Activated effector memory CD4-positive, alpha-beta T cell treated with Interleukin-2 at 50 U/mL for 16 hours (primary cell): ENCODE results near the gene ACSL6.
A peak's percentile ranks its signal among the peaks of the same experiment; 100 is the strongest.

ENCODE experiments used
- DNase-seq: peaks from one replicate; pipeline ENCODE4 v3.0.0-alpha.2; 2020

Gene ACSL6

GRCh38 chr5:132013711-132014110 is 2.3 kb upstream of the ACSL6 start:
- DNase-seq, result no peak

GRCh38 chr5:132013006-132013689 is 1.7 kb upstream of the ACSL6 start:
- DNase-seq, result no peak

- no peak for DNase-seq
These were observed 1.0 kb upstream of the ACSL6 start for GRCh38 chr5:132012371-132013005.

- no peak for DNase-seq
These were observed 353 bp downstream of the ACSL6 start for GRCh38 chr5:132010989-132011621.

GRCh38 chr5:132010645-132010988 is 841 bp downstream of the ACSL6 start:
- no peak for DNase-seq

GRCh38 chr5:132009706-132010405 is 1.6 kb downstream of the ACSL6 start:
- no peak for DNase-seq

- no peak for DNase-seq
These were observed 2.3 kb downstream of the ACSL6 start for GRCh38 chr5:132008961-132009680.

- DNase-seq, result no peak
These were observed 3.3 kb downstream of the ACSL6 start for GRCh38 chr5:132008163-132008473.

GRCh38 chr5:132007399-132008162 is 3.9 kb downstream of the ACSL6 start:
- peak; percentile 54 for DNase-seq

- DNase-seq, result no peak
These were observed 4.9 kb downstream of the ACSL6 start for GRCh38 chr5:132006331-132007120.

GRCh38 chr5:132005591-132005990 is 5.9 kb downstream of the ACSL6 start:
- no peak for DNase-seq

GRCh38 chr5:132003982-132004381 is 7.5 kb downstream of the ACSL6 start:
- no peak for DNase-seq

- DNase-seq, result no peak
These were observed 8.2 kb downstream of the ACSL6 start for GRCh38 chr5:132003170-132003744.

- DNase-seq, result no peak
These were observed 8.7 kb downstream of the ACSL6 start for GRCh38 chr5:132002757-132003156.

- no peak for DNase-seq
These were observed 9.6 kb downstream of the ACSL6 start for GRCh38 chr5:132001647-132002561.

GRCh38 chr5:132000677-132001453 is 10.6 kb downstream of the ACSL6 start:
- DNase-seq, result peak; percentile 34

GRCh38 chr5:132000241-132000490 is 11.3 kb downstream of the ACSL6 start:
- DNase-seq, result no peak

- DNase-seq, result no peak
These were observed 11.8 kb downstream of the ACSL6 start for GRCh38 chr5:131999441-132000240.

GRCh38 chr5:131999041-131999440 is 12.4 kb downstream of the ACSL6 start:
- no peak for DNase-seq
